Stimulated activated effector memory CD8-positive, alpha-beta T cell treated with anti-CD3 and anti-CD28 coated beads, Interleukin-12 subunit alpha, Interleukin-12 subunit beta, amount 100 ng/mL, for 72 hours (primary cell): ENCODE data around the gene SLC66A2.
"Not testable (repeated sequence)": the region's sequence is repeated elsewhere in the genome, so short reads cannot be mapped to it uniquely, and the experiment has no call there.

Source experiments
- ATAC-seq: fragments of 150-1000 bp; cut with Tn5 transposase; 2 replicates; pipeline ENCODE4 v1.10.0; 2021
- DNase-seq, 2 donors: peaks; one replicate each; pipeline ENCODE4 v3.0.0; 2021 to 2022; ENCODE audit warnings: low spot score in 2 of 2
- H3K27ac Mint-ChIP-seq: one replicate; pipeline ENCODE4 v1.8.0; 2022; ENCODE audit warnings: mild to moderate bottlenecking, mixed read lengths
- H3K36me3 Mint-ChIP-seq: one replicate; pipeline ENCODE4 v1.8.0; 2022; ENCODE audit warnings: mild to moderate bottlenecking, mixed read lengths
- H3K4me1 Mint-ChIP-seq: one replicate; pipeline ENCODE4 v1.8.0; 2022; ENCODE audit warnings: mixed read lengths
- H3K4me3 Mint-ChIP-seq: one replicate; pipeline ENCODE4 v1.8.0; 2022; ENCODE audit warnings: mild to moderate bottlenecking, mixed read lengths
- H3K9me3 Mint-ChIP-seq: one replicate; pipeline ENCODE4 v1.8.0; 2022; ENCODE audit warnings: mixed read lengths

Gene SLC66A2

DNA sequence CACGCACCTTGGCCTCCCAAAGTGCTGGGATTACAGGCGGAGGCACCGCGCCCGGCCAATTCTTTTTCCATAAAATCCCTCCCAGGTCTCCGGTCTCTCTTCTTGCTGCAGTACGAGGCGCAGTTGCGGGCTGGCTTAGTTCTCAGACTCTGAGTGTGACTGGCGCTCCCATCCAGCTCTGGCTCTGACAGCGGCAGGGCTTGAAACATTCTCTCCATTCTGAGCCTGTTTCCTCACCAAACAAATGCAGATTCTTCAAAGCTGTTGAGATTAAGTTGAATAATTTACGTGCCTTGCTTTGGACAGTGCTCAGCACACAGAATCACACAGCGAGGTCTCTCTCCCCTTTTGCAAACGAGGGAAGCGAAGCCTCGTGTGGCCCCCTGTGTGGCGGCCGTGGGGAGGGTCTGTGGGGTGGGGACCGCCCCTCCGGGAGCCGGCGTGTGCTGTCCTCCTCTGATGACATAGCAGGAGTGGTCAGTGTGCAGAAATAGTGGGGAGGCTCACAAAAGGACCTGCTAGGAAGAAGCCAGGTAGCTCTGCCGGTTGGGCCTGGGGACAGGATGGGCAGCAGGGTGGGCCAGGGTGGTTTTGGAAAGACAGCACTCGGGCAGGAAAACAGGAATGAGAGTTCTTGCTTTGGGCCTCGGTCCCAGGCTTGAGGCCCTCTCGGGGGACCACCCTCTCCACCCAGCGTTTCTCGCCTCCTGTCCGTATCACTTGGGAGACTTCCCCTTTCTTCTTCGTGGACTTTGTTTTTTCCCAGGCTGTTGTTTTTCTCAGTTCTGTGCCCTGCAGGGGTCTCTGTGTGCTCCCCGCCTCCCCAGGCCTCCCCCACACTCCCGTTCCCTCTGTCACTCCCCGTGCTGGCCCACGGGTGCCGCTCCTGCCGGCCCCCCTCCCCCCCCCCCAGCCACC lies 78.7 kb downstream of the SLC66A2 start:
- no peak overlapping the region for H3K27ac Mint-ChIP-seq
- H3K9me3 Mint-ChIP-seq = no peaks in the 10 kb centered on the region
- no peak overlapping the region for H3K4me3 Mint-ChIP-seq
- ATAC-seq (no peak), DNase-seq (no peak)
- H3K4me1 Mint-ChIP-seq = no peaks in the 10 kb centered on the region
- H3K36me3 Mint-ChIP-seq = no peaks in the 10 kb centered on the region

DNA sequence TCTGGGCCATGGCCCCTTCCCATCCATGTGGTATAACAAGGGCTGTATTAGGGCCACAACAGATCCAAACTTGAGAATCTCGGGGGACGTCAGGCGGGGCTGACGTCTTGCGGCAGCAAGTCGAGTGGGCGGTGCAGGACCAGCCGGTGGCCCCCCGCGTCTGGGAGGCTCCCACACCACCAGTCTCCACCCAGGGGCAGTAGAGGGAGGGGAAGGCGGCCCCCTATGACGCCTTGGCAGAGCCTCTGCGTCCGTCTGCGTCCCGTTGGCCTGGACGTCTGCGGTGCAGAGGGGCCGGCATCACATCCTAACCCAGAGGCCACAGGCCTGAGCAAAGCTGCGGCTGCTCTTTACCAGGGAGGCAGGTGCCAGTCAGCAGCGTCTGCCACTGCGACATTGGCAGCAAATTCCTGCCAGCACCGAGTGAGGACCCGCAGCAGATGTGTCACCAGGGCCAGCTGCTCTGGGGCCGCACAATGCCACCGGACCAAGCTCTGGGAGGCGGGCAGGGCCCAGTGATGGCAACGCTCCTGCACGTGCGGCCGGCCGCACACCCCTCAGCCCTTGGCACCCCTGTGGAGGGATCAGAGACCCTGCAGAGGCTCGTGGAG lies 79.9 kb downstream of the SLC66A2 start:
- no peak overlapping the region for H3K27ac Mint-ChIP-seq
- no peak for ATAC-seq
- H3K9me3 Mint-ChIP-seq = no peaks in the 10 kb centered on the region
- no peak overlapping the region for H3K4me3 Mint-ChIP-seq
- H3K36me3 Mint-ChIP-seq = no peaks in the 10 kb centered on the region
- H3K4me1 Mint-ChIP-seq = no peaks in the 10 kb centered on the region
- no peak for DNase-seq

- Mint-ChIP-seq H3K4me1 (no peaks in the 10 kb centered on the region), H3K36me3 (no peaks in the 10 kb centered on the region), H3K4me3 (no peak overlapping the region), H3K9me3 (no peaks in the 10 kb centered on the region), H3K27ac (no peak overlapping the region)
- DNase-seq = no peak
- no peak for ATAC-seq
These were observed 80.4 kb downstream of the SLC66A2 start for GRCh38 chr18:79871026-79871390.

GRCh38 chr18:79870301-79871025 lies 81.0 kb downstream of the SLC66A2 start:
- Mint-ChIP-seq H3K27ac (no peak overlapping the region), H3K9me3 (no peaks in the 10 kb centered on the region), H3K4me3 (no peak overlapping the region), H3K4me1 (no peaks in the 10 kb centered on the region), H3K36me3 (no peaks in the 10 kb centered on the region)
- DNase-seq = no peak
- ATAC-seq = no peak

DNA sequence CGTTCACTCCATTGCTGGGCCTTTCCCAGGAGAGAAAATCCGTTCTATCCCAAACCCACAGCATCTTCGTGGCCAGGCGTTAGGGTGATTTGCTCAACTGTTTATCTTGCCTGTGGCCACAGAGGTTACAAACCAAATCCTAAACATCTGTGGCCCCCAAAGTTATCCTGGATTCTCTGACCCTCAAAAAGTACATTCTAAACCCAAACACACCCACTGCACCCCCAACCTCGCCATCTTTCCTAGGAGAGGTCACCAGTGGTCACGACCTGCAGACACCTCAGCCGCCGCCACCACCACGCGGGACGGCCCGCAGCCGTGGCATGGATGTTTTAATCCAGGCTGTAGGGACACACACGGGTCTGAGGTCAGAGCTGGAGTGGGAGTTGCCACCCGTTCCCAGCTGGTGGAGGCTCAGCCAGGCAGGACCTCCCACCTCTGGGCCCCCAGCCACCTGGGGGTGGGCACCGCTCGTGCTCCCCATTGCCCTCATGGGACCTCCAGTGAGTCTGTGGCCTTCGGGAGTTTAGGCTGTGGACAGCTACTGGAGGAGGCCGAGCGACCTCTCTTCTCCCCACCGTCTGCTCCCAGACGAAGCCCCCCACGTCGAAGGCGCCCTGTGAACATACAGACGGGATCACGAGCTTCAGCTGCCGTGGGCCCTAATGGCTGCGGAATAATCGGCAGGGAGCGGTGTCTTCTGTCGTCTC lies 81.7 kb downstream of the SLC66A2 start:
- Mint-ChIP-seq H3K9me3 (no peaks in the 10 kb centered on the region), H3K27ac (no peak overlapping the region), H3K36me3 (no peaks in the 10 kb centered on the region), H3K4me1 (no peaks in the 10 kb centered on the region), H3K4me3 (no peak overlapping the region)
- DNase-seq = no peak
- no peak for ATAC-seq

DNA sequence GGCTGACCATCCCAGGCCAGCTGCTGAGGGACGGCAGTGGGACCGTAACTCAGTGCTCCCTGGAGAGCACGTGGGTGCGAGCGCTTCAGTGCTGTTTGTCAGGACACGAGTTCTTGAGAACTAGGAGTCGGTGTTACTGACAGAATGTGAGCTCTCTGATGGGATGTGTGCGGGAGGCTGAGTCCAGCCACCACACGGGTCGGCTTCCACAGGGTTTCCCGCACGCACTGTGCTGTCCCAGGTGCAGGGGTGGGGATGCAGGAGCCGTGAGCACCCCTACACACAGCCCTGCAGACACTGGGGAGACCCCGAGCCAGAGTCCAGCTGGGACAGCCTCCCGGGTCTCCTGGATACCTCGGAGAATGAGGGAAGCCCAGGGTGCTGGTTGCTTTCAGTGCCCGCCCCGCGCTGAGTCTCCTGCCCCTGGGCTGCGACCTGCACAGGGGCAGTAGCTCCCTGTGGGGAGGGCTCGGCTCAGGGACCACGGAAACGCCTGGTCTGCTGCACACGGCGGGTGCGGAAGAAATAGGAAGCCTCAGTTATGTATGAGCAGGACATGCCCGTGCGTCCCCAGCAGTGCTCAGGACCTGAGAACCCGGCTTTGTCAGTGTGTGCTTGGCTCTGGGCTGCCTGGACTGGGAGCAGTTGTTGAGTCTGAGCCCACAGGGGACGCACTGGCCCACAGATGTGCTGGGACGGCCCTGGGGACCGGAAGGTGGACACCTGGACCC lies 82.5 kb downstream of the SLC66A2 start:
- DNase-seq (no peak), ATAC-seq (no peak)
- Mint-ChIP-seq H3K4me3 (no peak overlapping the region), H3K36me3 (no peaks in the 10 kb centered on the region), H3K27ac (no peak overlapping the region), H3K4me1 (no peaks in the 10 kb centered on the region), H3K9me3 (no peaks in the 10 kb centered on the region)

DNA sequence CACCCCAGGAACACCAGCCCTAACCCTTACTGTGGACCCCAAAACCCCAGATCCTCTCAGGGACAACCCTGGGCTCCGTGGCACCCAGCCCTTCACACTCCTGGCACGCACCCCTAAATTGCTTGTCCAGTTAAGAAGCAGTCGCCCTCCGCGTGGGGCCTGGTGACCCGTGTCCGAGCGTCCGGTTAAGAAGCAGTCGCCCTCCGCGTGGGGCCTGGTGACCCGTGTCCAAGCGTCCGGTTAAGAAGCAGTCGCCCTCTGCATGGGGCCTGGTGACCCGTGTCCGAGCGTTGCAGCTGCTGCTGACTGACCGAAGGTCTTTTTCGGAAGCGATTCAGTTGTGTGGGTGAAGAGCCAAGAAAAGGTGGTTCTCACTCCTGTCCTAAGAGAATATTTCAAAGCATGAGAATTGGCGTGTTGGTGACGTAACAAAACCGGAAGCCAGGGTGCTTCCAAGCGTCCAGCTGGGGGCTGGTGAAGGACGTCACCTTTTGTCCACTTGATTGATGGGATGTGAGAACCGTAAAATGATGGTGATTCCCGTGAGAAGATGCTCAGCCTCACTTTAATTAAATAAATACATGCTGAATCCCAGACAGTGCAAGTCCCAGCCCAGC lies 83.2 kb downstream of the SLC66A2 start:
- Mint-ChIP-seq H3K4me1 (no peaks in the 10 kb centered on the region), H3K9me3 (no peaks in the 10 kb centered on the region), H3K36me3 (no peaks in the 10 kb centered on the region), H3K27ac (no peak overlapping the region), H3K4me3 (no peak overlapping the region)
- no peak for DNase-seq
- ATAC-seq = no peak

GRCh38 chr18:79867666-79868065 lies 83.8 kb downstream of the SLC66A2 start:
- Mint-ChIP-seq H3K4me3 (no peak overlapping the region), H3K36me3 (no peaks in the 10 kb centered on the region), H3K4me1 (no peaks in the 10 kb centered on the region), H3K27ac (no peak overlapping the region), H3K9me3 (no peaks in the 10 kb centered on the region)
- ATAC-seq = no peak
- no peak for DNase-seq

- peak; percentile 41 for ATAC-seq
- no peak overlapping the region for H3K27ac Mint-ChIP-seq
These were observed 84.4 kb downstream of the SLC66A2 start for GRCh38 chr18:79866889-79867574.

GRCh38 chr18:79865951-79866350 lies 85.5 kb downstream of the SLC66A2 start:
- H3K4me3 Mint-ChIP-seq, ATAC-seq, DNase-seq, H3K36me3 Mint-ChIP-seq, H3K9me3 Mint-ChIP-seq, H3K4me1 Mint-ChIP-seq, H3K27ac Mint-ChIP-seq: not testable (repeated sequence)

More at GRCh38 chr18:79866889-79867574, 84.4 kb downstream of the SLC66A2 start:
- H3K9me3 Mint-ChIP-seq = peaks cover 3% of the 10 kb centered on the region
- no peak for DNase-seq
- H3K4me3 Mint-ChIP-seq = no peak overlapping the region
- no peaks in the 10 kb centered on the region for H3K36me3 Mint-ChIP-seq
- H3K4me1 Mint-ChIP-seq = no peaks in the 10 kb centered on the region

DNA sequence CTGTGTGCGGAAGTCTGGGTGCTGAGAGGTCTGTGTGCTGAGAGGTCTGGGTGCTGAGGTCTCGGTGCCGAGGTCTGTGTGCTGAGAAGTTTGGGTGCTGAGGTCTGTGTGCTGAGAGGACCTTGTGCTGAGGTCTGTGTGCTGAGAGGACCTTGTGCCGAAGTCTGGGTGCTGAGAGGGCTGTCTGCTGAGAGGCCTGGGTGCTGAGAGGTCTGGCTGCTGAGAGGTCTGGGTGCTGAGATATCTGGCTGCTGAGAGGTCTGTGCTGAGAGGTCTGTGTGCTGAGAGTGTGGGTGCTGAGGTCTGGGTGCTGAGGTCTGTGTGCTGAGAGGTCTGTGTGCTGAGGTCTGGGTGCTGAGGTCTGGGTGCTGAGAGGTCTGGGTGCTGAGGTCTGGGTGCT lies 86.5 kb downstream of the SLC66A2 start:
- not testable (repeated sequence) for H3K27ac Mint-ChIP-seq, H3K9me3 Mint-ChIP-seq, H3K4me1 Mint-ChIP-seq, H3K36me3 Mint-ChIP-seq, ATAC-seq, DNase-seq, H3K4me3 Mint-ChIP-seq

DNA sequence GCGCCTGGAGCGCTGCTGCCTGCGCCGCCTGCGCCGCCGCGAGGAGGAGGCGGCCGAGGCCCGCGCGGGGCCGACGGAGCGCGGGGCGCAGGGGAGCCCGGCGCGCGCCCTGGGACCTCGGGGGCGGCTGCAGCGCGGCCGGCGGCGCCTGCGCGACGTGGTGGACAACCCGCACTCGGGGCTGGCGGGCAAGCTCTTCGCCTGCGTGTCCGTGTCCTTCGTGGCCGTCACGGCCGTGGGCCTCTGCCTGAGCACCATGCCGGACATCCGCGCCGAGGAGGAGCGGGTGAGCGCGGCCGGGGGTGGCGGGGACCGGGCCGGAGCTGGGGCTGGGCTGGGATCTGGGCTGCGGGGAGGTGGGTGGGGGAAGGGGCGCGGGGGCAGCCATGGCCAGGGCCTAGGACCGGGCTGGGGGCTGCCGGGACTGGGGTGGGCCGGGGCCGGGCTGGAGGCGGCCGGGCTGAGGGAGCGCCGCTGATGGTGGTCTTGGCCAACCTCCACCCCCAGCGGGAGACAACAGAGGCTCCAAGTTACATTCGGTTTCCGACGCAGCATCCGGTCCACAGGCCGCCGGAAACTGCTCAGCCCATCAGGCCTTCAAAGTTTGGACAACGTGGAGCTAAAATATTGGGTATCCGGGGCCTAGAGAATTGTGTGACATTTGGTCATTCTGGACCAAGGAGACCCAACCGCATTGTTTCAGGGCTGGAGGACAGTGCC lies 87.3 kb downstream of the SLC66A2 start:
- H3K4me3 Mint-ChIP-seq = no peak overlapping the region
- H3K27ac Mint-ChIP-seq = no peak overlapping the region
- ATAC-seq (no peak), DNase-seq (no peak)
- no peaks in the 10 kb centered on the region for H3K36me3 Mint-ChIP-seq
- no peaks in the 10 kb centered on the region for H3K4me1 Mint-ChIP-seq
- peaks cover 9% of the 10 kb centered on the region for H3K9me3 Mint-ChIP-seq

- Mint-ChIP-seq H3K27ac (no peak overlapping the region), H3K36me3 (no peaks in the 10 kb centered on the region), H3K4me3 (no peak overlapping the region), H3K4me1 (no peaks in the 10 kb centered on the region), H3K9me3 (peaks cover 9% of the 10 kb centered on the region)
- ATAC-seq (no peak), DNase-seq (no peak)
These were observed 88.1 kb downstream of the SLC66A2 start for GRCh38 chr18:79863161-79864005.
